ENCODE data around the gene MICU1. TPM values are rescaled to one million over a fixed set of nuclear protein-coding genes. Genes with fewer than 3 reads are reported as not detected.

MICU1 gene
- total RNA-seq, 4 donors from 2014 or later = 31.7 to 82.5 (median 37.1) TPM

- H3K4me3 ChIP-seq = no peak overlapping the region
- TF ChIP-seq POLR2A (IDR thresholded peaks at IDR 0.05) (no peak), CTCF (IDR thresholded peaks at IDR 0.05) (no peak)
- no peaks in the 10 kb centered on the region for H3K4me1 ChIP-seq
- H3K27ac ChIP-seq = peak overlapping the region in 1 of 4 donors; percentile 11
- no peaks in the 10 kb centered on the region for H3K36me3 ChIP-seq
- DNase-seq = no peak
- H3K9me3 ChIP-seq = no peaks in the 10 kb centered on the region
- H3K27me3 ChIP-seq = no peaks in the 10 kb centered on the region
Observed at GRCh38 chr10:72639441-72639873, 13.6 kb upstream of the MICU1 start.

- Histone ChIP-seq H3K27ac (peak overlapping the region in 1 of 4 donors; percentile 11), H3K9me3 (no peaks in the 10 kb centered on the region), H3K27me3 (no peaks in the 10 kb centered on the region), H3K36me3 (no peaks in the 10 kb centered on the region), H3K4me3 (no peak overlapping the region), H3K4me1 (no peaks in the 10 kb centered on the region)
- no peak for TF ChIP-seq POLR2A (IDR thresholded peaks at IDR 0.05)
- no peak for TF ChIP-seq CTCF (IDR thresholded peaks at IDR 0.05)
- DNase-seq = no peak
Observed at GRCh38 chr10:72638586-72639440, 12.9 kb upstream of the MICU1 start.

GRCh38 chr10:72637398-72637857 is 11.5 kb upstream of the MICU1 start:
- Histone ChIP-seq H3K4me1 (no peaks in the 10 kb centered on the region), H3K9me3 (no peaks in the 10 kb centered on the region), H3K4me3 (no peak overlapping the region), H3K36me3 (no peaks in the 10 kb centered on the region), H3K27me3 (no peaks in the 10 kb centered on the region), H3K27ac (no peak overlapping the region)
- TF ChIP-seq POLR2A (IDR thresholded peaks at IDR 0.05) = no peak
- TF ChIP-seq CTCF (IDR thresholded peaks at IDR 0.05) = no peak
- DNase-seq = no peak

GRCh38 chr10:72630144-72630543 is 4.3 kb upstream of the MICU1 start:
- no peak for DNase-seq
- H3K27ac ChIP-seq = no peak overlapping the region
- TF ChIP-seq POLR2A (IDR thresholded peaks at IDR 0.05) (no peak), CTCF (IDR thresholded peaks at IDR 0.05) (no peak)
- H3K36me3 ChIP-seq = no peaks in the 10 kb centered on the region
- no peak overlapping the region for H3K4me3 ChIP-seq
- no peaks in the 10 kb centered on the region for H3K9me3 ChIP-seq
- no peaks in the 10 kb centered on the region for H3K27me3 ChIP-seq
- H3K4me1 ChIP-seq = no peaks in the 10 kb centered on the region

- peak overlapping the region; percentile 35 to 87 (median 76) for H3K27ac ChIP-seq
- no peaks in the 10 kb centered on the region for H3K27me3 ChIP-seq
- no peak for DNase-seq
- no peak for TF ChIP-seq POLR2A (IDR thresholded peaks at IDR 0.05)
- no peak for TF ChIP-seq CTCF (IDR thresholded peaks at IDR 0.05)
- no peaks in the 10 kb centered on the region for H3K36me3 ChIP-seq
- H3K9me3 ChIP-seq = no peaks in the 10 kb centered on the region
- peaks cover 0 to 10% (median 0%) of the 10 kb centered on the region in 4 donors for H3K4me1 ChIP-seq
- peak overlapping the region; percentile 63 to 87 (median 74) for H3K4me3 ChIP-seq
Observed at GRCh38 chr10:72626444-72626754, 520 bp upstream of the MICU1 start.
